HEK293 (cell line): ENCODE results near the gene RPS14.

Experiments used
- ELK4 ChIP-seq: IDR thresholded peaks from 2 replicates; pipeline ENCODE4 v1.6.1; 2011; ENCODE audit warnings: mild to moderate bottlenecking, low read depth, low read length, borderline replicate concordance
- HIC1 ChIP-seq: fragments of 450-650 bp; formaldehyde crosslinking; IDR thresholded peaks from 2 replicates; pipeline ENCODE4 v1.5.1; 2016; ENCODE audit warnings: missing biosample characterization, missing genetic modification characterization
- HOXA7 ChIP-seq: sonication (generic); formaldehyde crosslinking; IDR thresholded peaks from 2 replicates; pipeline ENCODE4 v1.8.1; 2022; ENCODE audit warnings: missing genetic modification reagents, borderline replicate concordance
- PBX3 ChIP-seq: sonication (generic); formaldehyde crosslinking; IDR thresholded peaks from 2 replicates; pipeline ENCODE4 v1.8.1; 2022; ENCODE audit warnings: mild to moderate bottlenecking, moderate library complexity, missing genetic modification reagents
- SP7 ChIP-seq: fragments of 450-650 bp; formaldehyde crosslinking; IDR thresholded peaks from 2 replicates; pipeline ENCODE4 v1.5.1; 2016; ENCODE audit warnings: missing biosample characterization, missing genetic modification characterization
- ZIC2 ChIP-seq: fragments of 450-650 bp; formaldehyde crosslinking; IDR thresholded peaks from 2 replicates; pipeline ENCODE4 v1.5.1; 2016; ENCODE audit warnings: missing biosample characterization, missing genetic modification characterization
- ZNF114 ChIP-seq: fragments of 450-650 bp; formaldehyde crosslinking; IDR thresholded peaks from 2 replicates; pipeline ENCODE4 v1.5.0; 2017; ENCODE audit warnings: missing biosample characterization, missing genetic modification characterization
- ZNF146 ChIP-seq: fragments of 450-650 bp; formaldehyde crosslinking; IDR thresholded peaks from 2 replicates; pipeline ENCODE4 v1.5.1; 2016; ENCODE audit warnings: missing biosample characterization, missing genetic modification characterization
- ZNF214 ChIP-seq: fragments of 450-650 bp; formaldehyde crosslinking; IDR thresholded peaks from 2 replicates; pipeline ENCODE4 v1.5.1; 2017; ENCODE audit warnings: missing biosample characterization, mild to moderate bottlenecking, missing genetic modification characterization, borderline replicate concordance
- ZNF274 ChIP-seq, 2 experiments: fragments of 200-500 bp in 1 of 2; fragments of 450-650 bp in 1 of 2; sonication (Bioruptor generic) in 1 of 2; formaldehyde crosslinking in 1 of 2; IDR thresholded peaks; 2 replicates each; pipeline versions ENCODE4 v1.5.1 to v1.6.1; 2014 to 2016; ENCODE audit warnings: borderline replicate concordance in 1 of 2, inconsistent platforms in 1 of 2, low read length in 1 of 2, missing biosample characterization in 1 of 2, missing genetic modification characterization in 1 of 2
- ZNF302 ChIP-seq: fragments of 450-650 bp; formaldehyde crosslinking; IDR thresholded peaks from 2 replicates; pipeline ENCODE4 v1.5.1; 2016; ENCODE audit warnings: missing biosample characterization, missing genetic modification characterization, low read depth
- ZNF398 ChIP-seq: fragments of 450-650 bp; formaldehyde crosslinking; IDR thresholded peaks from 2 replicates; pipeline ENCODE4 v1.5.1; 2017; ENCODE audit warnings: missing biosample characterization, missing genetic modification characterization
- ZNF433 ChIP-seq: fragments of 450-650 bp; formaldehyde crosslinking; IDR thresholded peaks from 2 replicates; pipeline ENCODE4 v1.5.1; 2016; ENCODE audit warnings: missing biosample characterization, missing genetic modification characterization, low read depth
- ZNF449 ChIP-seq: fragments of 450-650 bp; formaldehyde crosslinking; IDR thresholded peaks from 2 replicates; pipeline ENCODE4 v1.5.1; 2017; ENCODE audit warnings: missing biosample characterization, mild to moderate bottlenecking, missing genetic modification characterization, moderate library complexity
- ZNF626 ChIP-seq: fragments of 450-650 bp; sonication (Bioruptor Pico); formaldehyde crosslinking; IDR thresholded peaks from 2 replicates; pipeline ENCODE4 v1.5.1; 2018; ENCODE audit warnings: missing biosample characterization, missing genetic modification characterization, inconsistent platforms
- ZNF639 ChIP-seq: fragments of 450-650 bp; formaldehyde crosslinking; IDR thresholded peaks from 2 replicates; pipeline ENCODE4 v1.5.1; 2016; ENCODE audit warnings: missing biosample characterization, missing genetic modification characterization
- ZNF645 ChIP-seq: fragments of 450-650 bp; formaldehyde crosslinking; IDR thresholded peaks from 2 replicates; pipeline ENCODE4; 2016; ENCODE audit warnings: missing biosample characterization, missing genetic modification characterization
- ZNF660 ChIP-seq: fragments of 450-650 bp; IDR thresholded peaks from 2 replicates; pipeline ENCODE4 v1.5.1; 2018; ENCODE audit warnings: missing biosample characterization, mild to moderate bottlenecking, missing genetic modification characterization
- ZNF664 ChIP-seq: fragments of 450-650 bp; formaldehyde crosslinking; IDR thresholded peaks from 2 replicates; pipeline ENCODE4 v1.5.1; 2016; ENCODE audit warnings: missing biosample characterization, missing genetic modification characterization
- ZNF692 ChIP-seq: fragments of 450-650 bp; formaldehyde crosslinking; IDR thresholded peaks from 2 replicates; pipeline ENCODE4 v1.5.1; 2016; ENCODE audit warnings: missing biosample characterization, missing genetic modification characterization
- ZNF701 ChIP-seq: fragments of 450-650 bp; formaldehyde crosslinking; IDR thresholded peaks from 2 replicates; pipeline ENCODE4 v1.5.1; 2016; ENCODE audit warnings: missing biosample characterization, missing genetic modification characterization
- ZNF785 ChIP-seq: fragments of 450-650 bp; formaldehyde crosslinking; IDR thresholded peaks from 2 replicates; pipeline ENCODE4 v1.5.1; 2016; ENCODE audit warnings: missing biosample characterization, missing genetic modification characterization
- ZNF791 ChIP-seq: fragments of 450-650 bp; formaldehyde crosslinking; IDR thresholded peaks from 2 replicates; pipeline ENCODE4 v1.5.1; 2016; ENCODE audit warnings: missing biosample characterization, missing genetic modification characterization
- ZSCAN18 ChIP-seq: fragments of 450-650 bp; formaldehyde crosslinking; IDR thresholded peaks from 2 replicates; pipeline ENCODE4 v1.5.1; 2016; ENCODE audit warnings: missing biosample characterization, missing genetic modification characterization
- ZSCAN23 ChIP-seq: fragments of 450-650 bp; formaldehyde crosslinking; IDR thresholded peaks from 2 replicates; pipeline ENCODE4 v1.5.1; 2016; ENCODE audit warnings: missing biosample characterization, missing genetic modification characterization

The RPS14 gene

GRCh38 chr5:150497274-150497988 lies 47.9 kb upstream of the RPS14 start (continued):
- TF ChIP-seq ZNF785 (tag by site-specific recombination) (no peak), ELK4 (no peak), ZSCAN18 (tag by site-specific recombination) (no peak), ZNF398 (tag by site-specific recombination) (no peak), ZNF701 (tag by site-specific recombination) (no peak), ZNF660 (tag by site-specific recombination) (no peak; the same call in 1 of the 2 replicates), ZNF214 (tag by site-specific recombination) (no peak), ZNF791 (tag by site-specific recombination) (no peak), HIC1 (tag by site-specific recombination) (peak; percentile 99), HOXA7 (CRISPR knock-in tag) (no peak), ZNF302 (no peak), ZIC2 (tag by site-specific recombination) (peak; percentile 82), ZNF639 (tag by site-specific recombination) (no peak), ZSCAN23 (tag by site-specific recombination) (no peak), SP7 (tag by site-specific recombination) (no peak; the same call in 1 of the 2 replicates), ZNF114 (tag by site-specific recombination) (no peak), ZNF626 (tag by site-specific recombination) (no peak), PBX3 (CRISPR knock-in tag) (no peak), ZNF146 (tag by site-specific recombination) (no peak), ZNF692 (0 out of 2 replicates have a peak, but pooled peaks have one; percentile 16), ZNF664 (tag by site-specific recombination) (no peak), ZNF645 (tag by site-specific recombination) (no peak), ZNF274 (IDR thresholded peaks at IDR 0.05; ENCODE audit: low read length) (no peak), ZNF274 (tag by site-specific recombination; IDR thresholded peaks at IDR 0.05; ENCODE audit: borderline replicate concordance) (no peak), ZNF449 (no peak), ZNF433 (tag by site-specific recombination) (no peak)
